Skin of body (tissue), 2 donors: Measurements from ENCODE around the gene MADCAM1. TPM values are rescaled to one million over a fixed set of nuclear protein-coding genes. Genes with fewer than 3 reads are reported as not detected.

Experiments
- DNase-seq: peaks from one replicate; lab custom pipeline; 2025; lab: John Stamatoyannopoulos, UW
- total RNA-seq: library from RNA; depleted of rRNA; stranded (reverse); fragments of >200 nt; gene quantifications from one replicate; pipeline ENCODE4 v1.2.3, GENCODE V29; 2014

Gene MADCAM1
- total RNA-seq, 1 donor from 2014 or later: 0.99 TPM

DNA sequence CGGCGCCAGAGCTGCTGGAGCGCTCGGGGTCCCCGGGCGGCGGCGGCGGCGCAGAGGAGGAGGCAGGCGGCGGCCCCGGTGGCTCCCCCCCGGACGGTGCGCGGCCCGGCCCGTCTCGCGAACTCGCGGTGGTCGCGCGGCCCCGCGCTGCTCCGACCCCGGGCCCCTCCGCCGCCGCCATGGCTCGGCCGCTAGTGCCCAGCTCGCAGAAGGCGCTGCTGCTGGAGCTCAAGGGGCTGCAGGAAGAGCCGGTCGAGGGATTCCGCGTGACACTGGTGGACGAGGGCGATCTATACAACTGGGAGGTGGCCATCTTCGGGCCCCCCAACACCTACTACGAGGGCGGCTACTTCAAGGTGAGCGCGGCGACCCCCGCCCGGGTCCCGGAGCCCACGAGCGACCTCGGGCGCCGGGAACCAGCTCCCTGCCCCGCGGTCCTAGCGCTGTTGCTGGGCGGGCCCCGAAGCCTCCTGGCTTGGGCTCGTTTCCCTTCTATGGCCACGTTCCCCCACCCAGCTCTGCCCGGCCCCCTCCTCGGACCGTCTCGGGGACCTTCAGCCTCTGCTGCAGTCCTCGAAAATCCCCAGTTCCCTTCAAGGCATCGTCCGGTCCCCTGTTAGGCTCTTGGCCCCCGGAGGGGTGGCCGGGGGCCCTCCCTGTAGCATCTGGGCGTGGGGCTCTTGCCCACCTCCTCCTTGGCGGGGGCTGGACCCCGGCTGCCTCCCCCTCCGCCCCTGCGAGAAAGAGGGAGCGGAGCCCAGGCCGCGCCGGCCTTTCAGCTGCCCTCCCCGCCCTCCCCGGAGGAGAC lies 35.7 kb downstream of the MADCAM1 start, which contains the start of gene CDC34:
Gene CDC34, plus strand, starts transcription at position 8 of the 808 bp plus-strand sequence. Its CDS starts 172 bp downstream, at position 180.
- DNase-seq: no peak

- no peak for DNase-seq
Observed at GRCh38 chr19:532561-533363, 36.5 kb downstream of the MADCAM1 start.

DNA sequence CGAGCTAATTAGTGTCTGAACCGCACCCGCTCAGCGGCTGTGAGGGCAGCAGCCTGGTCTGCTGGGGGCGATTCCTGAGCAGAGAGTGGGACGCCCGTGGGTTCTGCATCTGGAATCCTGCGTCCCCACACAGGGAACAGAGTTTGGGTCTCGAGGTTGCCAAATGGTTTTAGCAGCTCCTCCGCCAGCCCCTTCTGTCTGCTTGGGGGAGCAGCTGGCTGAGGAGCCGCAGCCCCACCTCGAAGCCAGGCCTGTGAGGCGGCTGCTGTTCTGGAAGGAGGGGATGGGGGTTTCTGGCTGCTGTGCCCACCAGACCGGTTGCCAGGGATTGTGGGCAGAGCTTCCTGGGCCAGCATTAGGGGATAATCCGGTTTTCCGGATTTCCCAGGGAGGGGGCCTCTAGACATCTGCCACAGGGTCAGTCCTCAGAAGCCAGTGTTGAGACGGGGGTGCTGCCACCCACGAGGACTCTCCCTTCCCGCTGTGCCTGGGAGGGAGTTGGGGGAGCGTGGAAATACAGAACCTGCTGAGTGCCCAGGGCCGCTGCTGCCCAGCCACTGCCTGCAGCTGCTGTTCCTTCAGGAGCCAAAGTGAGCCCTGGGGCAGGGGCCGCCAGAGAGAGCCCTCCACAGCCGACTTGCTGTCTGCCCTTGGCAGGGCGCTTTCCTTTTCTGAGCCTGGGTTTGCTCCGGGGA lies 37.2 kb downstream of the MADCAM1 start:
- no peak for DNase-seq

- no peak for DNase-seq
Observed at GRCh38 chr19:534088-534487, 37.8 kb downstream of the MADCAM1 start.

DNA sequence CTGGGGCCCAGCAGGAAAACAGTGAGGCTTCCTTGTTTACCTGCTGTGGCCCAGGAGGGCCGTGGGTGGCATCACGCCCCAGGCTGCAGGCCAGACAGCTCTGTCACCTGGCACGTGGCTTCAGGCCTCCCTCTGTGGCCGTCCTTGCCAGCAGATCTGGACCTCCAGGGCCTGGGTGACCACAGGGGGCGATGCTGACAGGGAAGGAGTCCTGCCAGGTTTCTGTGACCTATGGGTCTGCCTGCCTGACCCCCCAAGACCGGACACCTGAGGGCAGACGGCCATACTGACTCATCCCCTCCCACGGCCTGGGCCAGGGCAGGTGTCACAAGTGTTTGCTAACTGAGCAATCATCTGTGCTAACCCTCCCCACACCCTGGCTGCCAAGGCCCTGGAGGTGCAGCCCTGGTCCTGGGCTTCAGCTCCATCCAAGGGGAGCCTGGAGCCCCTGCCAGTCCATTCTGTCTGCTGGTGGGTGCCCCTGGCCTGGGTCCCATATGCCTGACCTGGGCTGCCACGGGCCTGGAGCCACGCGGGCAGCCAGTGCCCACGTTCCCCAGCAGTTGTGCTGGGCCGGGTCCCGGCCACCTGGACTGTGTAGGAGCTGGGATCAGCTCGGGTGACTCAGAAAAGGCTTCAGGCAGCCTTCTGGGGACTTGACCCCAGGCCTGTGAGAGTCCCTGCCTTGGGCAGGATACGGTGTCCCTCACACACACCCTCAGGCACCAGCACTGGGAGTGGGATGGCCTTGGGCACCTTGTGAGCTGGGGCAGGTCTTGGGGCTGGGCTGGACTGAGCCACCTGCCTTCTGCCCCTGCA lies 38.9 kb downstream of the MADCAM1 start:
- no peak for DNase-seq

- DNase-seq: no peak
Observed at GRCh38 chr19:536031-536880, 40.0 kb downstream of the MADCAM1 start.

GRCh38 chr19:536881-537404 lies 40.7 kb downstream of the MADCAM1 start:
- DNase-seq: no peak

GRCh38 chr19:538641-539428 lies 42.5 kb downstream of the MADCAM1 start:
- DNase-seq: no peak

- no peak for DNase-seq
Observed at GRCh38 chr19:539429-540030, 43.2 kb downstream of the MADCAM1 start.

- DNase-seq: no peak
Observed at GRCh38 chr19:540867-541637, 44.8 kb downstream of the MADCAM1 start.

- DNase-seq: no peak
Observed at GRCh38 chr19:541699-542098, 45.4 kb downstream of the MADCAM1 start.

- no peak for DNase-seq
Observed at GRCh38 chr19:542173-542866, 46.0 kb downstream of the MADCAM1 start.

DNA sequence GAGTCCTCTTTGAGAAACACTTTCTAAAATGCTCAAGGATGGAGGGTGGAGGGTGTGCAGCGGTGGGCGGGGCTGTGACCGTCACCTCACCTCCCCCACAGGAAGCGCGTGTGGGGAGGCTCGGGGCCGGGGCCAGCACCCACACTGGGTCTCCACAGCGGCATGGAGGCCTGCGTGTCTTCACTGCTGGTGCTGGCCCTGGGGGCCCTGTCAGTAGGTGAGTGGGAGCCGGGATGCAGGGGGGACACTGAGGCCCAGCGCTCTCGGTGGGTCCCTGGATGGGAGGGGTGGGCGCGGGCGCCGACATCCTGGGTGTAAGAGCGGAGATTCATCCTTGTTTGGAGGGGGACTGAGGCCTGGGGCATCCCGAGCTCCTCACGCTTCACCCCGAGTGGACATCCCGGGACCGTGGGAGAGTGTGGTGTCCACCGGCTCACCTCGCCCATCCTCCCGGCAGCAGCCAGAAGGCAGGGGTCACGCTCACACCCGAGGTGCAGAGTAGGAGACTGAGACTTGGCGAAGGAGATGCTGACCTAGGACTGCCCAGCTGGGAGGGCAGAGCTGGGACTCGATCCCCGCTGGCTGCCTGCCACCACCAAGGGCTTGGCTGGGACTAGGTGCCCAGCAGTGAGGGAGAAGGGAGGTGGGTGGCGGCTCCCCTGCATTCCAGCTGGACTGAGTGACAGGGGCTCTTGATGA lies 47.8 kb downstream of the MADCAM1 start, which contains the start of gene GZMM:
Gene GZMM, plus strand, starts transcription at position 144 of the 699 bp plus-strand sequence. Its CDS starts 19 bp downstream, at position 163.
- no peak for DNase-seq

GRCh38 chr19:547117-547516 lies 50.8 kb downstream of the MADCAM1 start:
- no peak for DNase-seq

DNA sequence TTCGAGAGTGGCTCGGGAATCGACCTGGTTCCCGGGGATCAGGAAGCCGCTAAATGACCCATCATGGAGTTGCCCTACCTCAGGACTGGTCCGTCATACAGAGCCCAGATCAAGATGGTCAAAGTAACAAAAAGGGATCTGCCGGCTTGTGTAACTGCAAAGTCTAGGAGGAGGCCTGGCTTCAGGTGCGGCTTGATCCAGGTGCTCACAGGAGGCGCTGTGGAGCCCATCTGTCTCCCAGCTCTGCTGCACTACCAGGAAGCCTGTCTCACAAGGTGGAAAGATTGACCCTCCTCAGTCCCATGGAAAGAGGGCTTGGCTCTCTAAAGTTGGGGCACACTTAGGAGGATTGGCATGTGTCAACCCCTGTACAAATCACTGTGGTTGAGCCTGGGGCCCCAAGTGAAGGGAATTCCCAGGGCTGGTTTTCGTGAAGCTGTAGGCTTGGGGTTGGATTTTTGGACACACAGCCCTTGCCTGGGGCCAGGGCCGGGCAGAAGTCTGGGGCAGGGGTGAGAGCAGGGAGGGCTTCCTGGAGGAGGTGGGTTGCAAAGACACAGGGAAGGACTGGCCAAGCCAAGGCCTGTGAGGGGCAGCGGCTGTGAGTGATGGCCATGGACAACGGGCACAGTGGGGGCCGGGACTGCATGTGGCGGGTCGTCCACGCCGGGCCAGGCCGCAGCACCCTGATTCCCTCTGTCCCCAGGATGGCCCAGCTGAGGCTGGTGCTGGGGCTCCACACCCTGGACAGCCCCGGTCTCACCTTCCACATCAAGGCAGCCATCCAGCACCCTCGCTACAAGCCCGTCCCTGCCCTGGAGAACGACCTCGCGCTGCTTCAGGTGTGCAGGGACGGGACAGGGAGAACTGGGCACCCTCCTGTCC lies 51.8 kb downstream of the MADCAM1 start:
- no peak for DNase-seq
